Right atrium auricular region (tissue), 2 donors: ENCODE measurements around the gene PPP2R1B. TPM values are rescaled to one million over a fixed set of nuclear protein-coding genes. Genes with fewer than 3 reads are reported as not detected.
A peak's percentile ranks its signal among the peaks of the same experiment; 100 is the strongest.

ENCODE experiments used
- DNase-seq: peaks from one replicate; pipeline ENCODE4 v3.0.0-alpha.2; 2019; ENCODE audit warnings: low spot score
- H3K27ac ChIP-seq, 2 donors: fragments of 200-600 bp; sonication (generic); 1 replicate in 1 of 2; 2 replicates in 1 of 2; pipeline ENCODE4 v1.5.1; 2016 to 2019
- H3K27me3 ChIP-seq, 2 donors: fragments of 200-600 bp; sonication (generic); one replicate each; pipeline versions ENCODE4 v1.5.1 to v1.6.0; 2017 to 2019
- H3K36me3 ChIP-seq: fragments of 200-600 bp; sonication (generic); one replicate; pipeline ENCODE4 v1.5.1; 2016
- H3K4me1 ChIP-seq, 2 donors: fragments of 200-600 bp; sonication (generic); one replicate each; pipeline versions ENCODE4 v1.5.1 to v1.6.0; 2017 to 2019
- H3K4me3 ChIP-seq, 2 donors: fragments of 200-600 bp; sonication (generic); 1 replicate in 1 of 2; 2 replicates in 1 of 2; pipeline ENCODE4 v1.5.1; 2017 to 2019; ENCODE audit warnings: mild to moderate bottlenecking in 1 of 2, moderate library complexity in 1 of 2
- H3K9me3 ChIP-seq, 2 donors: fragments of 200-600 bp; sonication (generic); one replicate each; pipeline ENCODE4 v1.5.1; 2019
- CTCF ChIP-seq, 2 donors: fragments of 200-600 bp; sonication (generic); IDR thresholded peaks; one replicate each; pipeline ENCODE4 v1.5.1; 2019; ENCODE audit warnings: antibody characterized with exemption in 2 of 2
- total RNA-seq, 2 donors: library from RNA; depleted of rRNA; stranded (reverse); fragments of >200 nt; gene quantifications; one replicate each; pipeline ENCODE4 v1.1.0, GENCODE V29; 2016

Gene PPP2R1B
- total RNA-seq, 2 donors from 2014 or later = 6.5 to 13.2 TPM

GRCh38 chr11:111699579-111700156 lies 66.5 kb downstream of the PPP2R1B start:
- H3K4me3 ChIP-seq = no peak overlapping the region
- TF ChIP-seq CTCF (IDR thresholded peaks at IDR 0.05) = no peak
- peaks cover 0 to 28% of the 10 kb centered on the region in 2 donors for H3K4me1 ChIP-seq
- no peaks in the 10 kb centered on the region for H3K27me3 ChIP-seq
- no peak for DNase-seq
- peak overlapping the region in 1 of 2 donors; percentile 22 for H3K27ac ChIP-seq
- no peaks in the 10 kb centered on the region for H3K9me3 ChIP-seq
- peaks cover 22% of the 10 kb centered on the region for H3K36me3 ChIP-seq

GRCh38 chr11:111698852-111699559 lies 67.2 kb downstream of the PPP2R1B start:
- Histone ChIP-seq H3K36me3 (peaks cover 15% of the 10 kb centered on the region), H3K4me1 (peaks cover 0 to 34% of the 10 kb centered on the region in 2 donors), H3K27me3 (no peaks in the 10 kb centered on the region), H3K27ac (peak overlapping the region in 1 of 2 donors; percentile 22), H3K9me3 (no peaks in the 10 kb centered on the region), H3K4me3 (no peak overlapping the region)
- TF ChIP-seq CTCF (IDR thresholded peaks at IDR 0.05) = no peak
- no peak for DNase-seq

- H3K36me3 ChIP-seq = peaks cover 5% of the 10 kb centered on the region
- H3K4me3 ChIP-seq = no peak overlapping the region
- no peaks in the 10 kb centered on the region for H3K9me3 ChIP-seq
- H3K4me1 ChIP-seq = peaks cover 0 to 43% of the 10 kb centered on the region in 2 donors
- DNase-seq = no peak
- no peaks in the 10 kb centered on the region for H3K27me3 ChIP-seq
- TF ChIP-seq CTCF (IDR thresholded peaks at IDR 0.05) = no peak
- H3K27ac ChIP-seq = no peak overlapping the region
Observed at GRCh38 chr11:111697933-111698371, 68.2 kb downstream of the PPP2R1B start.

- no peak overlapping the region for H3K4me3 ChIP-seq
- H3K9me3 ChIP-seq = no peaks in the 10 kb centered on the region
- H3K4me1 ChIP-seq = peaks cover 0 to 43% of the 10 kb centered on the region in 2 donors
- H3K36me3 ChIP-seq = peaks cover 4% of the 10 kb centered on the region
- H3K27me3 ChIP-seq = no peaks in the 10 kb centered on the region
- no peak for TF ChIP-seq CTCF (IDR thresholded peaks at IDR 0.05)
- H3K27ac ChIP-seq = no peak overlapping the region
- no peak for DNase-seq
Observed at GRCh38 chr11:111696556-111696955, 69.6 kb downstream of the PPP2R1B start.

GRCh38 chr11:111694851-111695250 lies 71.3 kb downstream of the PPP2R1B start:
- TF ChIP-seq CTCF (IDR thresholded peaks at IDR 0.05) = no peak
- Histone ChIP-seq H3K27ac (peak overlapping the region; percentile 53 to 69), H3K36me3 (peaks cover under 1% of the 10 kb centered on the region), H3K4me1 (peaks cover 0 to 38% of the 10 kb centered on the region in 2 donors), H3K27me3 (no peaks in the 10 kb centered on the region), H3K9me3 (no peaks in the 10 kb centered on the region), H3K4me3 (no peak overlapping the region)
- no peak for DNase-seq
